HG03064 (cell line): ENCODE results near the gene CACNB4.
"Not testable (repeated sequence)": the region's sequence is repeated elsewhere in the genome, so short reads cannot be mapped to it uniquely, and the experiment has no call there.

Source experiments
- ATAC-seq: cut with Tn5 transposase; IDR thresholded peaks from one replicate; pipeline ENCODE4 v1.9.1; 2021; ENCODE audit warnings: low read depth; ENCODE audit not compliant: unreplicated experiment

Gene CACNB4

DNA sequence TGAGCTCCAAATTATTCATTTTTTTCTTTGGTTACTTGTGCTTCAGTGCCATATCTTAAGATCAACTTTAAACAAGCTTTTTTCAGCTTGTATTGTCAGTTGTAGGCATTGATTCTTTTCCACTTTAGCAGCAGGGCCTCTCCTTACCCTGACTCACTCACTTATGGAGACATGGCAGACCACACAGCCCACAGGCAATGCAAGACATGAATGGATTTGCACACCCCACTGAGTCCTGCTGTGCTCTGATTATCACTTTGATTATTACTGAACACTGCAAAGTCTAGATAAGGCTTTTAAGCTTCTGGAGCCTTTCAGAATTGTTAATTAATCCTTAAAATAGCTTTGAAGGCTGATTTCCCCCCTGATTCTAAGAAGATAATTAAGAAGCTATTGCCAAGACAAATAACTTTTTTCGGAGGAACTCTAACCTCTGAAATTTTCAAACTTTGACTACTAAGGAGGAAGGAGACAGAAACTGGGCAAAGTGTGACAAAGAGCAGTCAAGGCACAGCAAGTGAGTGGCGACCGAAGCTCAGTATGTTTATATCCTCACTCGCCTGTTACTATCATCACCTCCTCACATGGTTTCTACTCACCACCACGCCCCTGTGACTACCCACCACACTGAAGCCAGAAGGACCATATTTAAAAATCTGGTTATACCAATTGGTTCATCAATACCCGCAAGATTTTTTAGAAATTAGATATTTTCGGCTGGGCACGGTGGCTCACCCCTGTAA, 43.3 kb downstream of the CACNB4 start:
- ATAC-seq = no peak

DNA sequence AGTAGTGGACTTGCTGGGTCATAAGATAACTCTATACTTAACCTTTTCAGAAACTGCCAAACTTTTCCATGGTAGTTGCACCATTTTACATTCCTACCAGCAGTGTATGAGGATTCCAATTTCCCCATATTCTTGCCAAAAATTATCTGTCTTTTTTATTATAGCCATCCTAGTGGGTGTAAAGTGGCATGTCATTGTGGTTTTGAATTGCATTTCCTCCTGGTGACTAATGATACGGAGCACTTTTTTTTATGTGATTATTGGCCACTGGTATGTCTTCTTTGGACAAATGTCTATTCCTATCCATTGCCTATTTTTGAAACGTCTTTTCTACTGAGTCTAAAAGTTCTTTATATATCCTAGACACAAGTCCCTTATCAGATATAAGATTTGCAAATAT, 44.3 kb downstream of the CACNB4 start:
- ATAC-seq = no peak

DNA sequence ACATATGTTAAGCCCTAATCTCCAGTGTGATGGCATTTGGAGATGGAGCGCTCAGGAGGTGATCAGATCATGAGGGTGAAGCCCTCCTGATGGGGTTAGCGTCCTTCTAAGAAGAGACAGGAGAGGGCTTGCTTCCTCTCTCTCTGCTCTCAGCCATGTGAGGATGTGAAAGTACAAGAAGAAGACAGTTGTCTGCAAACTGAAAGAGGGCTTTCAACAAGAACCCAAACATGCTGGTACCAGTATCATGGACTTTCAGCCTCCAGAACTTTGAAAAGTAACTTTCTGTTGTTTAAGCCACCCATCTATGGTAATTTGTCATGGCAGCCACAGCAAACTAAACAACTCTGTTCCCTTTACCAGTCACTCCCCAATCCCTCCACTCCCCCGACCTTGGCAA, 47.4 kb downstream of the CACNB4 start:
- no peak for ATAC-seq

DNA sequence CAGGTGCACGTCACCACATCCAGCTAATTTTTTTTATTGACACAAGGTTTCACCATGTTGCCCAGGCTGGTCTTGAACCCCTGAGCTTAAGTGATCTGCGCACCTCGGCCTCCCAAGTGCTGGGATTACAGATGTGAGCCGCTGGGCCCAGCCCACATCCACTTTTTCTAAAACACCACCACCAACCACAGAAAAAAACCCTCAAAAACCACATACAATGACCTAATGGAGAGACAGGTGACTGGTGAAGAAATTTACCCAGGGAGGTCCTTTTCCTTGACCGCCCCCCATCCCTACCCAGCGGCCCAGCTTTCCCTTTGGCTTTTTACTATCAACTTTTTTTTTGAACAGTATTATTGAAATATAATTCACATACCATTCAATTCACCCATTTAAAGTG, 47.9 kb downstream of the CACNB4 start:
- ATAC-seq = no peak

DNA sequence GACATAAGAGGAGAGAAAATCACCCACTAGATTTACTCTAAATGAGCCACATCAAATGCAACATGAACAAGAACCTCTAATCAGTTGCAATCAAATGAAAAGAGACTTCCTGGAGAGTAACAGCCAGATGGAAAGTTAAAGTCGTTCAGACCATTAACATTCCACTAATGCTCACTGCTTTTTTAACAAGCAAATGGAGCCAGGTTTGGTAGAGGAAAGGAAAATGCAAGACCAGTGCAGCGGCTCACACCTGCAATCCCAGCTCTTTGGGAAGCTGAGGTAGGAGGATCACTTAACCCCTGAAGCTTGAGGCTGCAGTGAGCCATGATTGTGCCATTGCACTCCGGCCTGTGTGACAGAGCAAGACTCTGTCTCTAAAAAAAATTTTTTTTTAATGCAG, 48.5 kb downstream of the CACNB4 start:
- no peak for ATAC-seq

DNA sequence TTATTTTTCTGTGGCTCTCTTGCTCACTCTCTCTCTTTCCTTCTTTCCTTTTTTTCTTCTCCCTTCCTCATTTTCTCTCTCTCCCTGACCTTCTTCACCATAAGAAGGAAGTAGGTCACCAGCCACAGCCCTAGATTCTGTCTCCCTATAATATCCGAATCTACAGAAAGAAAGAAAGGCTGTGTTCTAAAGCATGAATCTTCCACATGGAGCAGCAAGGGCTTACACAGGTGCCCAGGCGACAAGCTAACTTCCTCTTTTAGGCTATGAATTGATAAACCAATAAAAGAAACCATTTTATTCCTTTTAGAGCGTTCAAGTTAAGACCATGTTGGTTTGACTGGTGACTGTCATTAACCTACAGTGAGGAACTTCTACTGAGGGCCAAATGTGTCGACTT, 49.3 kb downstream of the CACNB4 start:
- ATAC-seq = no peak

DNA sequence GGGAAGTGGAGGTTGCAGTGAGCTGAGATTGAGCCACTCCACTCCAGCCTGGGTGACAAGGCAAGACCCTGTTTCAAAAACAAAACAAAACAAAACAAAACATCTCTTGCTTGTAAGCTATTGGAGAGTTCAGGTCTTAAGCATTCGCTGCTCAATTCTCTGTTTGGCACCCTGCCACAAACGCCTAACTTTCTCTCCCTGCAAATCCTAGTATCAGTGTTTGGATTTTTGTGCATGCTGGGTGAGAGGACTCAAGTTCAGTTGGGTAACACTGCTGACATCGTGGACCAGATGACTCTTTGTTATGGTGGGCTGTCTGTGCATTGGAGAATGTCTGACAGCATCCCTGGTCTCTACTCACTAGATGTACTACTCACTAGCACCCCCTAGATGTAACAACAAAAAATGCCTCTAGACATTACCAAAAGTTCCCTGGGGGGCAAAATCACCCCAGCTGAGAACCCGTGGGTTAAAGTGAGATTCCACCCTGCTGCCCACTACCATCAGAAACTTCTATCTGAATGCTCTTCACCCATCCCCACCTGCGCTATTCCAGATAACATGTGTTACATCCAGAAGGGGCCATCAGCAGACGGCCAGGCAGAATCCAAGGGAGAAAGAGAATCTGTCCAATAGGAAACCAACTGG, 50.9 kb downstream of the CACNB4 start:
- ATAC-seq = no peak

DNA sequence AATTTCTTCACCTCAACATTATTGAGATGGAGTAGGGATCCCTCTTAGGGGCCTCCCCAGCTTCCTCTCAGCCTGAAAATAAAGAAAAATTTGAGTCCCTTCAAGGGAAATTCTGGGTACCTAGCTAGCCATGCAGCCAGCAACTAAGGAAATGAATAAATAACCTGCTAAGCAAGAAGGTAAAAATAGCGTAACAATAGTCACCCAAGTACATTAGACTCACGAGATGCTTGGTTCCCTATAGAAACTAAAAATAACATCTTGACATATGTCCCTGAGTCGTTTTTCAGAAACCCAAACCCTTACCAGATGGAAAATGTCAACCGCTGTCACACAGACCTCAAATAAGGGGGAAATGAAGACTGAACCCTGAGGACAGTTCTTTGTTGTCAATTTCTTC, 51.9 kb downstream of the CACNB4 start:
- ATAC-seq = peak; percentile 79

DNA sequence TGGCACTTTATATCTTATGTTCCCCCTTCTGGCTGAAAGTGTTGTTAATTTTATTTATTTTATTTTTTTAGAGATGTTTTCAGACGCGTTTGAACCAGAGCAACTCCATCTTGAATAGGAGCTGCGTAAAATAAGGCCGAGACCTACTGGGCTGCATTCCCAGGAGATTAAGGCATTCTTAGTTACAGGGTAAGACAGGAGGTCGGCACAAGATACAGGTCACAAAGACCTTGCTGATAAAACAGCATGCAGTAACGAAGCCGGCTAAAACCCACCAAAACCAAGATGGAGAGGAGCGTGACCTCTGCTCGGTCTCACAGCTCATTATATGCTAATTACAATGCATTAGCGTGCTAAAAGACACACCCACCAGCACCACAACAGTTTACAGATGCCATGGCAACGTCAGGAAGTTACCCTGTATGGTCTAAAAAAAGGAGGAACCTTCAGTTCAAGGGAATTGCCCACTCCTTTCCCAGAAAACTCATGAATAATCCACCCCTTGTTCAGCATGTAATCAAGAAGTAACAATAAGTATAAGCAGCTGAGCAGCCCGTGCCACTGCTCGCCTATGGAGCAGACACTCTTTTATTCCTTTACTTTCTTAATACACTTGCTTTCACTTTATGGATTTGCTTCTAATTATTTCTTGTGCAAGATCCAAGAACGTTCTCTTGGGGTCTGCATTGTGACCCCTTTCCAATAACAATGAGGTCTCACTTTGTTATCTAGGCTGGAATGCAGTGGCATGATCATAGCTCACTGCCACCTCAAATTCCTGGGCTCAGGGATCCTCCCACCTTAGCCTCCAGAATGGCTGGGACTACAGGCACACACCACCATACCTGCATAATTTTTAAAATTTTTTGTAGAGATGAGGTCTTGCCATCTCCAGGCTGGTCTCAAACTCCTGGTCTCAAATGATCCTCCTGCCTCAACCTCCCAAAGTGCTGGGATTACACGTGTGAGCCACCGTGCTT, 55.9 kb downstream of the CACNB4 start:
- ATAC-seq = no peak

DNA sequence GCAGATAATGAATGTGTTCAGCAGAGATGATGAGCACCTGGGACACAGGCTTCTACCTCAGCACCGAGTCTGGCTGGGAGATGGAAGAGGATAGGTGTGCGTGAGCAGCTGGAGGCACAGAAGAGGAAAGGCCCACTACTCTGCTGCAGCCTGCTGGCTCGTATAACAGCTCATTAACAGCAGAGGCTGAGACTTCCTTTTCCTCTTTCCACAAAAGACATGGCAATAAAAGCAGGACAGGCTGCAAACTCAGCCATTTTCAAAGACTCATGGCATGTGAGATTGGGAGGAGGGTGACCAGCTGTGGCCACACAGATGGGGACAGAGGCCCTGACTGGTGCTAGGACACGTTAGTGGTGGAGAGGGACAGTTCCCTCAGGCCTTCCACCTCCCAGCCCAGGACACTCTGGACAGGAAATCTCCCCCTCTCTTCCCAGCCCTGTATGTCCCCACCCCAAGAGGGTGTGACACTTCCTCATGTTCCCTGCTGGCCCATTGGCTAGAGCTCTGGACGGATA, 60.3 kb downstream of the CACNB4 start:
- no peak for ATAC-seq

DNA sequence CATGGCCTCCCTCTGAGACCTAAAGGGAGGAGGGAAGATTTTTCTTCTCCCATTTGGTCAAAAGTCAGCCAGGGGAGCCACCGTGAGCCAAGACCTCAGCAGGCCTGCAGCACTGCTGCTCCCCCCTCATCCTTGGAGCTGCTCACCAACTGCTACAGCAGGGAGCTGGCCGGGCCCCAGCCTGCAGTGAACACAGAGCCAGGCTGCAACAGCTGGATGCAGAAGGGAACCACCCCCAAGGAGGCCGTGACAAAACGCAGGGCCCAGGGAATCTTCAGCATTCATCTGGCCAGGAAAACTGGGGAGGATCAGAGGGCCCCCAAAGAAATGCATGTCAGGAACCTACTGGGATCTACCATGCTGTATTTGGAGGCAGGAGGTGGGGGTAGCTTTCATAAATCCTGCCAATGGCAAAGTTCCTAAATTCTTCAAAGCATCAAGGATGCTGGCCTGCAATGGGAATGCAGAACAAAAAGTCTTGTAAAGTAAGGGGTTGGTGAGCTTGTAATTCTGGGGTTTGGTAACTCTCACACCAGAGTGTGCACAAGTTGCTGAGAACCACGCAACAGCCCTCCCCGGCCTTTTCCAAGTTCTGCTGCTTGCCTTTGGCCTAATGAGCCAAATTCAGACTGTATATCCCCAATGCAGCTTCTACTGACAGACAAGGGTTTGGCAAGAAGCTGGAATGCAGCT, 61.0 kb downstream of the CACNB4 start:
- no peak for ATAC-seq

DNA sequence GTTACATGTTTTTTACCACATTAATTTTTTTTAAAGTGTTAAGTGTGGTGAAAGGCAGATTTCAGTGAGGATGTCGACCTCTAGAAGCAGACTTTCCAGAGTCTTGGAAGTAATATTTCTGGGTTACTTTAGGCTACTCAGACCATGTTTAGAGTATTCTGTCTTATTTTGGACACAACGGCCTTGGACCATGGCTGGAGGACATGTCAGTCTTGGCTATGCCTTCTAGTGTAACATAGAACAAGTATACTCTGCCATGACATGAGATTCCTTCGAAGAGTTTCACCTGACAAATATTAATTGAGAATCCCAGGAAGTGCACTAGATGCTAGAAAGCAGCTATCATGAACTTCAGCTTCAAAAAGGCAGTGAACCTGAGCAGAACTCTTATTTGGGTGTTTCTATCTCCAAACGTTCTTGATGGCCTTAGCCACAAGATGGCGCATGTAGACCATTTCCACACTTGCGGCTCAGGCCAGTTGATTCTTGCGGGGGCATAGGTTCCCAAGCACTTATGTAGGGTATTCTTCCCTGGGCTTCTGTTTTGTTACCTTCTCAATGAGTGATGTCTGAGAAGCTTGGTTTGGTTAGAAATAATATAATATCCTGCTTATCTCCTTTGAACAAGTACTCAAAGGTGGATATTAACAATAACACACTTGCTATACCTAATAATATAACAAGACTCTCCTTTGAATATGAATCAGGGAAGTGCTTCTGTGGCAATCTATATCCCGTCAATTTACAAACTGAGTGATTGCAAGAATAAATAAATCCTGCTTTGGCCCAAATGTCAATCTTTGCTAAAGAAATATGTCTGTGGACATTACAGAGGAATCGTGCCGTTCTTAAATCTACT, 62.0 kb downstream of the CACNB4 start:
- ATAC-seq = peak; percentile 87

DNA sequence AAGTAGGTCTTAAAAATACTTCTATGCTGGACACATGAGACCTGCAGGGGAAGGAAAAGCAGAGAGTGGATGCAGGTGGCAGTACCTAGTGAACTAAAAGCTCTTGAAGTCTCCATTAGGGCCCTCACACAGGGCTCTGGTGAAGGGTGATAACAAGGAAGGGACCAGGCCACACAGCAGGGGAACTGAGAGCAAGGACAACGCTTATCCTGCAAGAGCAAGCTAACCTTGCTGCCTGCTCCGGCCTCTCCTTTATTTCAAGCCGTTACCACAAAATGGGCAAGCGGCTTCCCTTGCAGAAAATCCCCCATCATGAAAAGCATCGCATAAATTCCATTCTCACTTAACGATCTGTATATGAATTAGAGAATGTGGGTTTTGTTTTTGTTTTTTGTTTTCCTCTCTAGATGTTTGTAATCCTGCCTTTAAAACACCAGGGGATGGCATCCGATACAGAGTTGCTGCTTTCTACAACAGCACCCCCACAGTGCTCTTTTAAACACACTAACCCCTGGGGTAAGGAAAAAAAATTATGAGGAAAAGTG, 64.5 kb downstream of the CACNB4 start:
- ATAC-seq = no peak

DNA sequence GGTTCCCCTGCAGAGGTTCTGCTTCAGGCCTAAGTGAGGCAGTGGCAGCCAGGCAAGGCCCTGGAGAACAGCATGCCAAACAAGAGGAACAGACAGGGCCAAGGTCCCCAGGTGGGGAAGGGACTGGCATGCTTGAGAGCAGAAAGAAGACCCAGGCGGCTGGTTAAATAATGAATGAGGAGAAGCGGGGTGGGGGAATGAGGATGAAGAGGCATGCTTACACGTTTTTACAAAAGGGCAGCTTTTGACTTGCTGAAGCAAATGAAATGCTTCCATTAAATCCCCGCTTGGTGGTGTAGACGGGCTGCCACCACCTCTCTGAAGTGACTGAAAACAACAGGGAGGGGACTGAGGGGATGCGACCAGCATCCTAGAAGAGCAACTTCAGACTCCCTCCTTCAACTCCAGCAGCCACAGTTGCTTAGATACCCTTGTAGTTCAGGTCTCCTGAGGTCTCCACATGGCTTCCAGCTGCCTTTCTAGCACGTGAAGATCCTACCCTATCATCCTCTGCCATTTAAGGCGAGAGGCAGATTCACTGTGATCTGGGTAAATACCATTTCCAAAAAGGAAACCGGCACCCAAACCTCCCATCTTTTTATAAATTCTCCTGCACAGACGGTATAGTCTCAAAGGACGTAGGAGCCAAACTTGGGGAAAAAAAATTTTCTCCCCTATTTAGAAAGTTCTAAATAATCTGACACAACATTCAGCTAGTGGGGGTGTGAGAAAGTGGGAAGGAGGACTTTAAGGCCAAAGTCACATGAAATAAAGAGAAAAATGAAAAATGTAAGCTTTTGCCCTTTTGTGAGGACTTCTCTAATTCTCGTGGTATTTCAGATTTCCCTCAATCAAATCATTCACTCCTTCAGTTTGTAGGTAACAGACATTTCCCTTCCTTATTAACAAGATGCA, 65.6 kb downstream of the CACNB4 start:
- no peak for ATAC-seq

DNA sequence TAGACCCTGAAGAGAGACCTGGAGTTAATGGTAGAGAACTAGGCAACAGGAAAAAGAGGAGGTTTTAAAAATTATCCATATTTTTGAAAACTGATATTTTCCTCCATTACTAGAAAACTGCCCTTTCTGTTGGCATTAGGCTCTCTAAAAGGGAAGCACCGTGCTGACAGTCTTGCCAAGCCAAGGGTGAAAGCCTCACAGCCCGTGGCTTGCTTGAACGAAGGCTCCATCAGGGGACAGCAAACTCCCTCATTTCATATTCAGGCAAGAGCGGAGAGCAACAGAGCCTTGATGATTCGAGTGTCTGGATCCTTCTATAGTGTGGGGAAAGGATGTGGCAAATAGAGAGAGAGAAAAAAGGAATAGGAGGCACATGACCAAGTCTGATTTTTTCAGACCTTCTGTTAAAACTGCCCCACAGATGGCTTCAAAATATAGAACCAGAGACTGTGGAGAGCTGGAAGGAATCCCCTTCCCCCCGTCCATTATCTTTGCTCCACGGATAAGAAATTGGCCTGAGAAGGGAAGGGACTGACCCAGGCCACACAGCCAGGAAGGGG, 67.0 kb downstream of the CACNB4 start:
- no peak for ATAC-seq

DNA sequence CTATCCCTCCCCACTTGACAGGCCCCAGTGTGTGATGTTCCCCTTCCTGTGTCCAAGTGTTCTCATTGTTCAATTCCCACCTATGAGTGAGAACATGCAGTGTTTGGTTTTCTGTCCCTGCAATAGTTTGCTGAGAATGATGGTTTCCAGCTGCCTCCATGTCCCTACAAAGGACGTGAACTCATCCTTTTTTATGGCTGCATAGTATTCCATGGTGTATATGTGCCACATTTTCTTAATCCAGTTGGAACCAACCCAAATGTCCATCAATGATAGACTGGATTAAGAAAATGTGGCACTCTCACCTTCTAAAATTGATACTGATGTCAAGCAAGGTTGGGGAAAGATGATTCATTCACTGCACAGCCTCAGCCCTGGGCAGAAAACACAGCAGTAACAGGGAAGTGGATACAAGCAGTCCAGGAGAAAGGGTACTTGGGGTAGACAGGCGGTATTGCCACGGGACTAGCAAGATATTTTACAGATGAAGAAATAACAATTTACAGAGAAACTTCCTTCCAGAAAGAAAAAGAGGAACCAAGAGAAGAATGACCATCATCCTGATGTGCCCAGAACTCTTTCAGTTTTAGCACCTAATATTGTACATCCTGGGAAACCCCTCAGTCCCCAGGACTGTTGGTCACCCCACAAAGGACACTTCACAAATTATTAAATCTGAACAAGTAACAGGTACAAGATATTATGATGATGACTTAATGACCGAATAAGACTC, 68.1 kb downstream of the CACNB4 start:
- not testable (repeated sequence) for ATAC-seq

DNA sequence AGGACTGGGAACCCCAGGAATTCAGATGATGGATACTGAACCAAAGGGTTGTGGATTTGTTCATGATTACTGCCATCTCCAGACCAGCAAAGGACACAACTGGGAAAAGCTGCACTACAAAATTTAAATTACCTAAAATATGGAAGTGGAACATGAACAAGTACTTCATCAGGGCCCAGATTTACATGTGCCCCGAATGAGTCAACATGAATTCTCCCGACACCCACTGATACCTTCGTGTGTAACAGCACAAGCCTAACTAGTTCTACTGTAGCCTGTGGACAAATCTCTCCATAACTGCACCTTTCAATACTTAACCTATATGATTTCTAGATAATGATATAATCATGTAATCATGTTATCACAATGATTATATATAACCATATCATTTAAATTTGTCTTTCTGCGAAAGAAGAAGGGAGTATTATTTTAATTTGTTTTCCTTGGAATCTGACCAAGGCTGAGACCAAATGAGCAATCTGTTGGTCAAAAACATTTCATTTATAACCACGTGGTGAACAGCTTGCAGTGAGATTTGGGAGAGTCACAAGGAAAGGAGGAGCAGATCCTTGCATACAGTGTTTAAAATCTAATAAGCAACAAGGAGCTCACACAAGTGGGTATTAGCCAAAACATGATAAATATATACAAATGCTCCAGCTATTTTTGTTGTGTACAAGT, 70.5 kb downstream of the CACNB4 start:
- ATAC-seq = no peak
